Ishikawa (cell line): ENCODE measurements around the gene PRRT2.

Experiments used
- CEBPB ChIP-seq: IDR thresholded peaks from 2 replicates; pipeline ENCODE4 v1.6.1; 2012
- CREB1 ChIP-seq: IDR thresholded peaks from 2 replicates; pipeline ENCODE4 v1.6.1; 2012; ENCODE audit warnings: low read depth
- EGR1 ChIP-seq: IDR thresholded peaks from 2 replicates; pipeline ENCODE4 v1.6.1; 2012
- EP300 ChIP-seq: IDR thresholded peaks from 2 replicates; pipeline ENCODE4 v1.6.1; 2012; ENCODE audit warnings: borderline replicate concordance
- FOXM1 ChIP-seq: IDR thresholded peaks from 2 replicates; pipeline ENCODE4 v1.6.1; 2012; ENCODE audit warnings: low read depth, borderline replicate concordance
- MAX ChIP-seq: IDR thresholded peaks from 2 replicates; pipeline ENCODE4 v1.6.1; 2012
- NFIC ChIP-seq: IDR thresholded peaks from 2 replicates; pipeline ENCODE4 v1.6.1; 2012
- RAD21 ChIP-seq: IDR thresholded peaks from 2 replicates; pipeline ENCODE4 v1.6.1; 2012; ENCODE audit warnings: low read depth
- TAF1 ChIP-seq: IDR thresholded peaks from 2 replicates; pipeline ENCODE4 v1.6.1; 2012; ENCODE audit warnings: low read depth, mild to moderate bottlenecking
- TCF12 ChIP-seq: IDR thresholded peaks from 2 replicates; pipeline ENCODE4 v1.6.1; 2012; ENCODE audit warnings: low read depth
- TEAD4 ChIP-seq: IDR thresholded peaks from 2 replicates; pipeline ENCODE4 v1.6.1; 2012
- USF1 ChIP-seq: IDR thresholded peaks from 2 replicates; pipeline ENCODE4 v1.6.1; 2012
- YY1 ChIP-seq: IDR thresholded peaks from 2 replicates; pipeline ENCODE4 v1.6.1; 2012; ENCODE audit warnings: low read depth
- ZBTB7A ChIP-seq: IDR thresholded peaks from 2 replicates; pipeline ENCODE4 v1.6.1; 2012; ENCODE audit warnings: low read depth
- TF ChIP-seq, protein P1 (sequence below): IDR thresholded peaks from 2 replicates; pipeline ENCODE4 v1.6.1; 2012; ENCODE audit warnings: low read depth, mild to moderate bottlenecking

Gene PRRT2

DNA sequence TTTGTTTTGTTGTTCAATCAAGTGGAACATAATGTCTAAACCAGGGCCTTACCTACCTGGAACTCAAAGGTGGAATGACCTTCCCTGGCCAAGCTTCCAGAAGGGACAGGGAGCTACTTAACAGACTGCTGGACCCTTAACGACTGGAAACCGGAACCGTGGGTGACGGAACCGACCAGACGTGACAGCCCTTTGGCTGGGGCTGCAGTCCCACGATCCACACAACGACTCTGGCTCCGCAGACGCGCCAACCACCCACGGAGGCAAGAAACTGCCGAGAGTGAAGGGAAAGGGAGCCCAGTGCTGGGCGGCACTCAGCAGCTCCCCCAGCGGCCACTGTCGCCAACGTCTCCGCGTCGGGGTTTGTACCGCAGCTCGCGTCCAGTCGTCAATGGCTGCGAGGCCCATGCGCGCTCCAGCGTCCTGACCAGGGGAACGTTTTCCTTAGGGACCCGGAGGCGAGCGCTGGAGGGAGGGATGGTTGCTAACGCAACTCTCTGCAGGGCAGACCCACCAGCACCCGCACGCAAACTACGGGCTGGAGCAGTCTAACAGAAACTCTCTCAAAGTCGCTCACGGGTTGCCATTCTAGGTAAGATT, 27.0 kb upstream of the PRRT2 start:
- TF ChIP-seq NFIC, result no peak
- no peak for TF ChIP-seq TEAD4
- no peak for TF ChIP-seq USF1
- no peak for TF ChIP-seq EGR1
- TF ChIP-seq TAF1, result no peak
- TF ChIP-seq, protein P1, sequence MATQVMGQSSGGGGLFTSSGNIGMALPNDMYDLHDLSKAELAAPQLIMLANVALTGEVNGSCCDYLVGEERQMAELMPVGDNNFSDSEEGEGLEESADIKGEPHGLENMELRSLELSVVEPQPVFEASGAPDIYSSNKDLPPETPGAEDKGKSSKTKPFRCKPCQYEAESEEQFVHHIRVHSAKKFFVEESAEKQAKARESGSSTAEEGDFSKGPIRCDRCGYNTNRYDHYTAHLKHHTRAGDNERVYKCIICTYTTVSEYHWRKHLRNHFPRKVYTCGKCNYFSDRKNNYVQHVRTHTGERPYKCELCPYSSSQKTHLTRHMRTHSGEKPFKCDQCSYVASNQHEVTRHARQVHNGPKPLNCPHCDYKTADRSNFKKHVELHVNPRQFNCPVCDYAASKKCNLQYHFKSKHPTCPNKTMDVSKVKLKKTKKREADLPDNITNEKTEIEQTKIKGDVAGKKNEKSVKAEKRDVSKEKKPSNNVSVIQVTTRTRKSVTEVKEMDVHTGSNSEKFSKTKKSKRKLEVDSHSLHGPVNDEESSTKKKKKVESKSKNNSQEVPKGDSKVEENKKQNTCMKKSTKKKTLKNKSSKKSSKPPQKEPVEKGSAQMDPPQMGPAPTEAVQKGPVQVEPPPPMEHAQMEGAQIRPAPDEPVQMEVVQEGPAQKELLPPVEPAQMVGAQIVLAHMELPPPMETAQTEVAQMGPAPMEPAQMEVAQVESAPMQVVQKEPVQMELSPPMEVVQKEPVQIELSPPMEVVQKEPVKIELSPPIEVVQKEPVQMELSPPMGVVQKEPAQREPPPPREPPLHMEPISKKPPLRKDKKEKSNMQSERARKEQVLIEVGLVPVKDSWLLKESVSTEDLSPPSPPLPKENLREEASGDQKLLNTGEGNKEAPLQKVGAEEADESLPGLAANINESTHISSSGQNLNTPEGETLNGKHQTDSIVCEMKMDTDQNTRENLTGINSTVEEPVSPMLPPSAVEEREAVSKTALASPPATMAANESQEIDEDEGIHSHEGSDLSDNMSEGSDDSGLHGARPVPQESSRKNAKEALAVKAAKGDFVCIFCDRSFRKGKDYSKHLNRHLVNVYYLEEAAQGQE, result no peak
- TF ChIP-seq CREB1, result no peak
- TF ChIP-seq EP300, result no peak
- TF ChIP-seq RAD21, result no peak
- no peak for TF ChIP-seq MAX
- TF ChIP-seq FOXM1, result no peak
- no peak for TF ChIP-seq ZBTB7A

- TF ChIP-seq CREB1 (no peak), FOXM1 (no peak), ZBTB7A (no peak), TCF12 (no peak), EGR1 (no peak), CEBPB (no peak), RAD21 (no peak), USF1 (no peak), NFIC (no peak), YY1 (no peak), EP300 (no peak), TAF1 (no peak), MAX (no peak), TEAD4 (no peak)
- TF ChIP-seq, protein P1, result no peak
Observed at GRCh38 chr16:29789775-29790182, 22.2 kb upstream of the PRRT2 start.

- TF ChIP-seq TEAD4 (peak; percentile 73), CEBPB (no peak), MAX (peak; percentile 83), YY1 (peak; percentile 94), FOXM1 (peak; percentile 56; the same call in 1 of the 2 replicates), NFIC (no peak), EGR1 (peak; percentile 65), TAF1 (peak; percentile 96), EP300 (no peak), CREB1 (peak; percentile 34; the same call in 1 of the 2 replicates), ZBTB7A (no peak), USF1 (no peak), TCF12 (peak; percentile 59), RAD21 (peak; percentile 43)
- TF ChIP-seq, protein P1, result no peak
Observed at GRCh38 chr16:29790183-29790948, 21.6 kb upstream of the PRRT2 start, which contains the start of gene KIF22. Gene KIF22 (plus strand): TSS chr16:29790751. CDS start chr16:29790760, 9 bp downstream.
